HG03558 (cell line): ENCODE results near the gene LSP1.
"Not testable (repeated sequence)": the region's sequence is repeated elsewhere in the genome, so short reads cannot be mapped to it uniquely, and the experiment has no call there.

Source experiments
- ATAC-seq: cut with Tn5 transposase; IDR thresholded peaks from one replicate; pipeline ENCODE4 v1.9.1; 2021; ENCODE audit warnings: moderate number of reproducible peaks; ENCODE audit not compliant: unreplicated experiment; ENCODE audit errors: extremely low read depth

LSP1 gene

DNA sequence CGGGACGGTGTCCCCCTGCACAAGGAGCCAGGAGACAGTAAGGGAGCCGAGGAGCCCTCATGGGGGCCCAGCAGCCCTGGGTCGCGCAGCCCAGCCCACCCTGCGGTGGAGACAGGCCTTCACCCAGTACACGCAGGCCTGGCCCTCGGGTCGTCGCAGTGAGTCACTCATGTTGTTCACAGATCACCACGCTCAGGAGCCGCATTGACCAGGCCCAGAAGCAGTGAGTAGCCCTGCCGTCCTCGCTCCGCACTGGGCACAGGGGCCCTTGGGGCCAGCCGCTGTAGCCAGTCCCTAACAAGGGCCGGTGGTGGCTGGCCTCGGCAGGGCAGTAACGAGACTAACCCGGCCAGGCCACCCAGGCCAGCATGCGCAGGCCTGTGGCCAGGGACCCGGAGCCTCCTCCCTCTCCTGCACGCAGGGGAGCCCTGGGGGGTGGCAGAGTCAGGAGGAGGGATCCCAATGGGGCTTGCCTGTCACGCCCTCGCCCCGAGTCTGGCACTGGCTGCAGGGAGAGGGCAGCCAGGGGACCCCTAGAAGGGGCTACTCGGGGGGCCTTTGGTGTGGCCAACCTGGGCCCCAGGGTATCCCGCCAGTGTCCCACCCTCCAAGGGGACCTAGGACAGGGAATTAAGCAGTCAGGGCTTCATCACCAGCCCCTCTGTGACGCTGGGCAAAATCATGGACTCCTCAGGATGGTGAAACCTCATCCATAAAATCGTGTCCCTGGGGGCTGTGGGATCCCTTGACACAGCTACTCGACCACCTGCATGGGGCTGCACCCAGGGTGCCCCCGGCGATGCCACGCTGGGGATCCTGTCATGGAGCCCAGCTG, 84.1 kb downstream of the LSP1 start:
- ATAC-seq = no peak

DNA sequence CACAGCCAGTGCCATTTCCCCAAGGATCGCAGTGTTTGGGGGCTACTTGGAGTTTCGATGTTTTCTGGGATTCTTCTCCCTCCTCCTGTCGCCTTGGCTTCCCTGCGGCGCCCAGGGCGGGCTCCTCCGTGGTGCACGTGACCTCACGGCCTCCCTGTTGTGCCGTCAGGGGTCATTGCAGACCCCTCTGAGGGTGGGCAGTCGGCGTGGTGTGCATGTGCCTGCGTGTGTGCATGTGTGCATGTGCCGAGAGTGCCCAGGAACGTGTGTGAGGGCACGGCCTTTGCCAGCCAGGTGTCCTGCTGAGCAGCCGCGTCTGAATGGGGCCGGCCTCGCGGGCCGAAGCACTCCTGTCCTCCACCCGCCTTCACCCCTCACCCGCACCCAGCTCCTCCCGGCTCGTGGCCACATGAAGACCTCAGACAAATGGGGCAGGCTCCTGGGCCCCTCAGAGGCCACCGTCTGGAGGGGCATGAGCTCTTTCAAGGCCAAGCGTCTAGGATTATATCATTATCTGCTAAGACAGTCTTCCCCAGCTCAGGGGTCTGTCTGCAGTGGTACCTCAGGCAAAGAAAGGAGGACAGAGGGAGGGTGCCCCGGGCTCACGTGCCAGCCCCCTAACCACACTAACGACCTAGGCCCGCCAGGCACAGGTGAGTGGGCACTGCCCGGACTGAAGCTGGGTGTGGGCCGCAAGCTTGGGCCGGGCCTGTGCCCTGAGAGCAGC, 84.9 kb downstream of the LSP1 start:
- ATAC-seq = no peak

DNA sequence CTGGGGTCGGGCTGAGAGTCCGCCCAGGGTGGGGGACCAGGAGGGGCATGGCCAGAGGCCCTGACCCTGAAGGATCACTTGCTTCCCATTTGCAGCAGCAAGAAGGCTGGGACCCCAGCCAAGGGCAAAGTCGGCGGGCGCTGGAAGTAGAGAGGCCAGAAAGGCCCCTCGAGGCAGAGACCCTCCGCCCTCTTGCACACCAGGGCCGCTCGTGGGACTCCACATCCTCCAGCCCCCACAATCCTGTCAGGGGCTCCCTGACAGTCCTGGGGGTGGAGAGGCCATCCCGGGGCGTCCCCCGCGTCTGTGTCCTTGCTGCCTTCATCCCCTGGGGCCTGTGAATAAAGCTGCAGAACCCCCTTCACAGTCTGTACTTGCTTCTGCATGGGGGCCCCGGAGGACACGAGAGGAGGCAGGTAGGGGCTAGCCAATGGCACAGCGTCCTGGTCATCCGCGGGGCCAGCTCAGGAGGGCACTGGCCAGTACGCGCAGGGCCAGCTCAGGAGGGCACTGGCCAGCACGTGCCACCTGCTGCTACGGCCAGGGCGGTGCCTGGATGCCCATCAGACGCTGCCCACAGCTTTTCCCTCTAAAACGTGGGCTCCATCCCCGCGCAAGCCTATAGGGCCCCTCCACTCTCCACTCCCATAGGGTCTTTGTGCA, 85.6 kb downstream of the LSP1 start:
- ATAC-seq = no peak

DNA sequence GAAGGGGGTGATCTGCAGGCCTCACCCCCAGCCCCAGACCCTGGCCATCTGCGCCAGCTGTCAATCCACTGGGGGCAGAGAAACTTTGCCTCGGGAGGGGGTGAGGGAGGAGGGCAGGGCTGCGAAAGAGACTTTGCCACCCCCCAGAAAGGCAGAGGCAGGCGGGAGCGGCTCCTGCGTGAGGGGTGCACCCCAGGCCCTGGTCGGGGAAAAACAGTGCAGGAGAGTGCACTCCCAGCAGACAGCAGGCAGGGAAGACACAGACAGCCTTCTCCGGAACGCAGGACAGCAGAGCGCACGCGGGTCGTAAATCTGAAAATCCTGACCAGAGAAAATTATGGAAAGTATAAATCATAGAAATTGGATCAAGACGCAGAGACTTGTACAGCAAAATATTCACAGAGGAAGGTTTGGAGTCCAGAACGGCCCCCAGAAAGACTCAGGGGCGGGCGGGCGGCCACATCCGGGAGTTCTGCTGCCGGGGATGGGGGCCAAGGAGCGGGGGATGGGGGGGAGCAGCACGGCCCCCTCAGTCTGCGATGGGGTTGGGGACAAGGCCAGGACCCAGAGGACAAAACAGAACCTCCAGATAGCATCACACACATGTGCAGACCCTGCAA, 86.2 kb downstream of the LSP1 start:
- ATAC-seq = no peak

DNA sequence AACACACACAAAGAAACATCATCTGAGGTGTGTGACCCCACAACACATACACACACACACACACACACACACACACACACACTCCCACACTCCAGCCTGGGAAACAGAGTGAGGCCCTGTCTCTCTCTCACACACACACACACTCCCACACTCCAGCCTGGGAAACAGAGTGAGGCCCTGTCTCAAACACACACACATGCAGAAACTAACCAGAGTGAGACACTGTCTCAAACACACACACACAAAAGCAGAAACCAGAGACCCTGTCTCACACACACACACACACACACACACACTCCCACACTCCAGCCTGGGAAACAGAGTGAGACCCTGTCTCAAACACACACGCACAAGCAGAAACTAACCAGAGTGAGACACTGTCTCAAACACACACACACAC, 86.9 kb downstream of the LSP1 start:
- ATAC-seq = not testable (repeated sequence)
